ENCODE results near the gene MYO9B. TPM values are rescaled to one million over a fixed set of nuclear protein-coding genes. Genes with fewer than 3 reads are reported as not detected.

The MYO9B gene
- total RNA-seq, 1 donor, result 96.6 TPM

GRCh38 chr19:17163652-17164051, 88.1 kb downstream of the MYO9B start:
- Histone ChIP-seq H3K4me1 (ENCODE audit: insufficient read depth, low read length) (no peaks in the 10 kb centered on the region), H3K79me2 (ENCODE audit: insufficient read depth, low read length) (no peaks in the 10 kb centered on the region), H3K9me3 (ENCODE audit: low read depth, low read length) (no peaks in the 10 kb centered on the region), H3K27ac (ENCODE audit: low read depth, low read length) (no peak overlapping the region), H3K4me3 (ENCODE audit: insufficient read depth, low read length) (no peak overlapping the region), H2AFZ (ENCODE audit: low read length) (no peak overlapping the region), H3K4me2 (ENCODE audit: insufficient read depth, low read length) (no peak overlapping the region), H3K27me3 (ENCODE audit: insufficient read depth, low read length) (no peaks in the 10 kb centered on the region), H3K36me3 (ENCODE audit: insufficient read depth, low read length) (peaks cover 81% of the 10 kb centered on the region), H4K20me1 (ENCODE audit: insufficient read depth, low read length) (no peaks in the 10 kb centered on the region)
- no peak for DNase-seq (ENCODE audit: insufficient read length, low spot score, missing footprints)
- no peak for TF ChIP-seq CTCF (IDR thresholded peaks at IDR 0.05; ENCODE audit: extremely low read depth, low read depth, low read length)

GRCh38 chr19:17164639-17165038, 89.1 kb downstream of the MYO9B start:
- Histone ChIP-seq H3K27me3 (ENCODE audit: insufficient read depth, low read length) (no peaks in the 10 kb centered on the region), H3K27ac (ENCODE audit: low read depth, low read length) (no peak overlapping the region), H3K4me1 (ENCODE audit: insufficient read depth, low read length) (no peaks in the 10 kb centered on the region), H3K79me2 (ENCODE audit: insufficient read depth, low read length) (no peaks in the 10 kb centered on the region), H3K36me3 (ENCODE audit: insufficient read depth, low read length) (peaks cover 80% of the 10 kb centered on the region), H2AFZ (ENCODE audit: low read length) (no peak overlapping the region), H3K4me3 (ENCODE audit: insufficient read depth, low read length) (no peak overlapping the region), H4K20me1 (ENCODE audit: insufficient read depth, low read length) (no peaks in the 10 kb centered on the region), H3K9me3 (ENCODE audit: low read depth, low read length) (no peaks in the 10 kb centered on the region), H3K4me2 (ENCODE audit: insufficient read depth, low read length) (no peak overlapping the region)
- TF ChIP-seq CTCF (IDR thresholded peaks at IDR 0.05; ENCODE audit: extremely low read depth, low read depth, low read length), result no peak
- DNase-seq (ENCODE audit: insufficient read length, low spot score, missing footprints), result no peak

GRCh38 chr19:17165715-17166114, 90.1 kb downstream of the MYO9B start:
- Histone ChIP-seq H2AFZ (ENCODE audit: low read length) (no peak overlapping the region), H3K79me2 (ENCODE audit: insufficient read depth, low read length) (no peaks in the 10 kb centered on the region), H3K27me3 (ENCODE audit: insufficient read depth, low read length) (no peaks in the 10 kb centered on the region), H3K4me3 (ENCODE audit: insufficient read depth, low read length) (no peak overlapping the region), H3K4me1 (ENCODE audit: insufficient read depth, low read length) (no peaks in the 10 kb centered on the region), H3K4me2 (ENCODE audit: insufficient read depth, low read length) (no peak overlapping the region), H3K9me3 (ENCODE audit: low read depth, low read length) (no peaks in the 10 kb centered on the region), H4K20me1 (ENCODE audit: insufficient read depth, low read length) (no peaks in the 10 kb centered on the region), H3K27ac (ENCODE audit: low read depth, low read length) (no peak overlapping the region), H3K36me3 (ENCODE audit: insufficient read depth, low read length) (peaks cover 81% of the 10 kb centered on the region)
- no peak for TF ChIP-seq CTCF (IDR thresholded peaks at IDR 0.05; ENCODE audit: extremely low read depth, low read depth, low read length)
- DNase-seq (ENCODE audit: insufficient read length, low spot score, missing footprints), result no peak

GRCh38 chr19:17170538-17171297, 95.1 kb downstream of the MYO9B start:
- no peak overlapping the region for H3K4me2 ChIP-seq (ENCODE audit: insufficient read depth, low read length)
- no peak overlapping the region for H3K4me3 ChIP-seq (ENCODE audit: insufficient read depth, low read length)
- H3K9me3 ChIP-seq (ENCODE audit: low read depth, low read length), result no peaks in the 10 kb centered on the region
- H2AFZ ChIP-seq (ENCODE audit: low read length), result no peak overlapping the region
- H3K79me2 ChIP-seq (ENCODE audit: insufficient read depth, low read length), result no peaks in the 10 kb centered on the region
- H3K27me3 ChIP-seq (ENCODE audit: insufficient read depth, low read length), result no peaks in the 10 kb centered on the region
- H4K20me1 ChIP-seq (ENCODE audit: insufficient read depth, low read length), result no peaks in the 10 kb centered on the region
- H3K4me1 ChIP-seq (ENCODE audit: insufficient read depth, low read length), result peaks cover 3% of the 10 kb centered on the region
- TF ChIP-seq CTCF (IDR thresholded peaks at IDR 0.05; ENCODE audit: extremely low read depth, low read depth, low read length), result no peak
- peaks cover 77% of the 10 kb centered on the region for H3K36me3 ChIP-seq (ENCODE audit: insufficient read depth, low read length)
- no peak overlapping the region for H3K27ac ChIP-seq (ENCODE audit: low read depth, low read length)
- peak; percentile 63 for DNase-seq (ENCODE audit: insufficient read length, low spot score, missing footprints)
